GM23338 (cell line): Measurements from ENCODE around the gene CDKN1C.

Experiments used
- CREB1 ChIP-seq: fragments of 250-450 bp; sonication (Bioruptor Pico); IDR thresholded peaks from 2 replicates; pipeline ENCODE4 v1.5.0; 2020; ENCODE audit warnings: low read depth, mild to moderate bottlenecking, moderate library complexity
- EZH2 ChIP-seq: fragments of 200-600 bp; sonication (generic); IDR thresholded peaks from one replicate; pipeline ENCODE4 v1.8.0; 2017; ENCODE audit warnings: antibody characterized with exemption, mild to moderate bottlenecking, low read depth; ENCODE audit not compliant: unreplicated experiment
- EZH2phosphoT487 ChIP-seq: fragments of 200-600 bp; sonication (generic); IDR thresholded peaks from one replicate; pipeline ENCODE4 v1.8.1; 2018; ENCODE audit warnings: antibody characterized with exemption; ENCODE audit not compliant: unreplicated experiment
- JUNB ChIP-seq: IDR thresholded peaks from one replicate; pipeline ENCODE4 v1.6.1; 2016; ENCODE audit warnings: antibody characterized with exemption; ENCODE audit not compliant: unreplicated experiment
- POLR2AphosphoS5 ChIP-seq: IDR thresholded peaks from 2 replicates; pipeline ENCODE4 v1.6.1; 2016; ENCODE audit warnings: antibody characterized with exemption, low read depth
- ZNF114 ChIP-seq: fragments of 250-450 bp; sonication (Bioruptor Pico); IDR thresholded peaks from 2 replicates; pipeline ENCODE4 v1.5.0; 2020; ENCODE audit warnings: mild to moderate bottlenecking, moderate library complexity
- ZNF331 ChIP-seq: fragments of 250-450 bp; sonication (Bioruptor Pico); IDR thresholded peaks from 2 replicates; pipeline ENCODE4 v1.5.0; 2020; ENCODE audit warnings: low read depth, mild to moderate bottlenecking, moderate library complexity
- TF ChIP-seq, protein P1 (sequence below), 2 experiments: fragments of 200-600 bp in 1 of 2; sonication (generic) in 1 of 2; conservative IDR thresholded peaks; 2 replicates each; pipeline versions ENCODE4 v1.5.1 to v1.6.1; 2016 to 2017; ENCODE audit warnings: antibody characterized with exemption in 2 of 2, low read depth in 2 of 2, mild to moderate bottlenecking in 2 of 2, moderate library complexity in 1 of 2
- TF ChIP-seq, protein P2 (sequence below): IDR thresholded peaks from one replicate; pipeline ENCODE4 v1.6.1; 2018; ENCODE audit warnings: antibody characterized with exemption; ENCODE audit not compliant: unreplicated experiment
- TF ChIP-seq, protein P3 (sequence below): fragments of 250-450 bp; sonication (Bioruptor Pico); IDR thresholded peaks from 2 replicates; pipeline ENCODE4 v1.5.0; 2020; ENCODE audit warnings: mild to moderate bottlenecking, moderate library complexity
- TF ChIP-seq, protein P4 (sequence below): IDR thresholded peaks from 2 replicates; pipeline ENCODE4 v1.6.1; 2016; ENCODE audit warnings: antibody characterized with exemption

DNA sequence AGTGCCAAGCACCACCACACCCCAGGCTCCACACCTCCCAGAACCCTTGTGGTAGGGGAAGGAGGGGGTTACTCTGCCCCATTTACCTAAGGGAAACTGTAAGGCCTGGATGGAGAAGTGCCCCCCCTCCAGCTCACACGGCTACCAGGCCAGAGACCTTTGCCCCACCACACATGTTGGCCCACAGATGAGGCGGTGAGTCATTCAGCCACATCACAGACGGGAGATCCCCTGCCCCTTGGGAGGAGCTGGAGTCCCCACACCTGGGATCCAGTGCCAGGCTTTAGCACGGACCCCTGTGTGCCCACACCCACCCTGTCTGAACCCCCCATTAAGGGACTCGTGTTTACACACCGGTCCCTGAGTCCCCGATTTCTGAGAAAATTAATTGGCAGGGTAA, 24.9 kb downstream of the CDKN1C start:
- TF ChIP-seq, protein P1, sequence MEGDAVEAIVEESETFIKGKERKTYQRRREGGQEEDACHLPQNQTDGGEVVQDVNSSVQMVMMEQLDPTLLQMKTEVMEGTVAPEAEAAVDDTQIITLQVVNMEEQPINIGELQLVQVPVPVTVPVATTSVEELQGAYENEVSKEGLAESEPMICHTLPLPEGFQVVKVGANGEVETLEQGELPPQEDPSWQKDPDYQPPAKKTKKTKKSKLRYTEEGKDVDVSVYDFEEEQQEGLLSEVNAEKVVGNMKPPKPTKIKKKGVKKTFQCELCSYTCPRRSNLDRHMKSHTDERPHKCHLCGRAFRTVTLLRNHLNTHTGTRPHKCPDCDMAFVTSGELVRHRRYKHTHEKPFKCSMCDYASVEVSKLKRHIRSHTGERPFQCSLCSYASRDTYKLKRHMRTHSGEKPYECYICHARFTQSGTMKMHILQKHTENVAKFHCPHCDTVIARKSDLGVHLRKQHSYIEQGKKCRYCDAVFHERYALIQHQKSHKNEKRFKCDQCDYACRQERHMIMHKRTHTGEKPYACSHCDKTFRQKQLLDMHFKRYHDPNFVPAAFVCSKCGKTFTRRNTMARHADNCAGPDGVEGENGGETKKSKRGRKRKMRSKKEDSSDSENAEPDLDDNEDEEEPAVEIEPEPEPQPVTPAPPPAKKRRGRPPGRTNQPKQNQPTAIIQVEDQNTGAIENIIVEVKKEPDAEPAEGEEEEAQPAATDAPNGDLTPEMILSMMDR (conservative IDR thresholded peaks at IDR 0.05; ENCODE audit: low read depth in 2 of 2): no peak
- TF ChIP-seq JUNB (no peak), POLR2AphosphoS5 (no peak), EZH2 (no peak), ZNF331 (CRISPR knock-in tag) (no peak), EZH2phosphoT487 (no peak), CREB1 (CRISPR knock-in tag) (no peak), ZNF114 (CRISPR knock-in tag) (no peak)
- TF ChIP-seq, protein P2, sequence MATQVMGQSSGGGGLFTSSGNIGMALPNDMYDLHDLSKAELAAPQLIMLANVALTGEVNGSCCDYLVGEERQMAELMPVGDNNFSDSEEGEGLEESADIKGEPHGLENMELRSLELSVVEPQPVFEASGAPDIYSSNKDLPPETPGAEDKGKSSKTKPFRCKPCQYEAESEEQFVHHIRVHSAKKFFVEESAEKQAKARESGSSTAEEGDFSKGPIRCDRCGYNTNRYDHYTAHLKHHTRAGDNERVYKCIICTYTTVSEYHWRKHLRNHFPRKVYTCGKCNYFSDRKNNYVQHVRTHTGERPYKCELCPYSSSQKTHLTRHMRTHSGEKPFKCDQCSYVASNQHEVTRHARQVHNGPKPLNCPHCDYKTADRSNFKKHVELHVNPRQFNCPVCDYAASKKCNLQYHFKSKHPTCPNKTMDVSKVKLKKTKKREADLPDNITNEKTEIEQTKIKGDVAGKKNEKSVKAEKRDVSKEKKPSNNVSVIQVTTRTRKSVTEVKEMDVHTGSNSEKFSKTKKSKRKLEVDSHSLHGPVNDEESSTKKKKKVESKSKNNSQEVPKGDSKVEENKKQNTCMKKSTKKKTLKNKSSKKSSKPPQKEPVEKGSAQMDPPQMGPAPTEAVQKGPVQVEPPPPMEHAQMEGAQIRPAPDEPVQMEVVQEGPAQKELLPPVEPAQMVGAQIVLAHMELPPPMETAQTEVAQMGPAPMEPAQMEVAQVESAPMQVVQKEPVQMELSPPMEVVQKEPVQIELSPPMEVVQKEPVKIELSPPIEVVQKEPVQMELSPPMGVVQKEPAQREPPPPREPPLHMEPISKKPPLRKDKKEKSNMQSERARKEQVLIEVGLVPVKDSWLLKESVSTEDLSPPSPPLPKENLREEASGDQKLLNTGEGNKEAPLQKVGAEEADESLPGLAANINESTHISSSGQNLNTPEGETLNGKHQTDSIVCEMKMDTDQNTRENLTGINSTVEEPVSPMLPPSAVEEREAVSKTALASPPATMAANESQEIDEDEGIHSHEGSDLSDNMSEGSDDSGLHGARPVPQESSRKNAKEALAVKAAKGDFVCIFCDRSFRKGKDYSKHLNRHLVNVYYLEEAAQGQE: no peak
- TF ChIP-seq, protein P3, sequence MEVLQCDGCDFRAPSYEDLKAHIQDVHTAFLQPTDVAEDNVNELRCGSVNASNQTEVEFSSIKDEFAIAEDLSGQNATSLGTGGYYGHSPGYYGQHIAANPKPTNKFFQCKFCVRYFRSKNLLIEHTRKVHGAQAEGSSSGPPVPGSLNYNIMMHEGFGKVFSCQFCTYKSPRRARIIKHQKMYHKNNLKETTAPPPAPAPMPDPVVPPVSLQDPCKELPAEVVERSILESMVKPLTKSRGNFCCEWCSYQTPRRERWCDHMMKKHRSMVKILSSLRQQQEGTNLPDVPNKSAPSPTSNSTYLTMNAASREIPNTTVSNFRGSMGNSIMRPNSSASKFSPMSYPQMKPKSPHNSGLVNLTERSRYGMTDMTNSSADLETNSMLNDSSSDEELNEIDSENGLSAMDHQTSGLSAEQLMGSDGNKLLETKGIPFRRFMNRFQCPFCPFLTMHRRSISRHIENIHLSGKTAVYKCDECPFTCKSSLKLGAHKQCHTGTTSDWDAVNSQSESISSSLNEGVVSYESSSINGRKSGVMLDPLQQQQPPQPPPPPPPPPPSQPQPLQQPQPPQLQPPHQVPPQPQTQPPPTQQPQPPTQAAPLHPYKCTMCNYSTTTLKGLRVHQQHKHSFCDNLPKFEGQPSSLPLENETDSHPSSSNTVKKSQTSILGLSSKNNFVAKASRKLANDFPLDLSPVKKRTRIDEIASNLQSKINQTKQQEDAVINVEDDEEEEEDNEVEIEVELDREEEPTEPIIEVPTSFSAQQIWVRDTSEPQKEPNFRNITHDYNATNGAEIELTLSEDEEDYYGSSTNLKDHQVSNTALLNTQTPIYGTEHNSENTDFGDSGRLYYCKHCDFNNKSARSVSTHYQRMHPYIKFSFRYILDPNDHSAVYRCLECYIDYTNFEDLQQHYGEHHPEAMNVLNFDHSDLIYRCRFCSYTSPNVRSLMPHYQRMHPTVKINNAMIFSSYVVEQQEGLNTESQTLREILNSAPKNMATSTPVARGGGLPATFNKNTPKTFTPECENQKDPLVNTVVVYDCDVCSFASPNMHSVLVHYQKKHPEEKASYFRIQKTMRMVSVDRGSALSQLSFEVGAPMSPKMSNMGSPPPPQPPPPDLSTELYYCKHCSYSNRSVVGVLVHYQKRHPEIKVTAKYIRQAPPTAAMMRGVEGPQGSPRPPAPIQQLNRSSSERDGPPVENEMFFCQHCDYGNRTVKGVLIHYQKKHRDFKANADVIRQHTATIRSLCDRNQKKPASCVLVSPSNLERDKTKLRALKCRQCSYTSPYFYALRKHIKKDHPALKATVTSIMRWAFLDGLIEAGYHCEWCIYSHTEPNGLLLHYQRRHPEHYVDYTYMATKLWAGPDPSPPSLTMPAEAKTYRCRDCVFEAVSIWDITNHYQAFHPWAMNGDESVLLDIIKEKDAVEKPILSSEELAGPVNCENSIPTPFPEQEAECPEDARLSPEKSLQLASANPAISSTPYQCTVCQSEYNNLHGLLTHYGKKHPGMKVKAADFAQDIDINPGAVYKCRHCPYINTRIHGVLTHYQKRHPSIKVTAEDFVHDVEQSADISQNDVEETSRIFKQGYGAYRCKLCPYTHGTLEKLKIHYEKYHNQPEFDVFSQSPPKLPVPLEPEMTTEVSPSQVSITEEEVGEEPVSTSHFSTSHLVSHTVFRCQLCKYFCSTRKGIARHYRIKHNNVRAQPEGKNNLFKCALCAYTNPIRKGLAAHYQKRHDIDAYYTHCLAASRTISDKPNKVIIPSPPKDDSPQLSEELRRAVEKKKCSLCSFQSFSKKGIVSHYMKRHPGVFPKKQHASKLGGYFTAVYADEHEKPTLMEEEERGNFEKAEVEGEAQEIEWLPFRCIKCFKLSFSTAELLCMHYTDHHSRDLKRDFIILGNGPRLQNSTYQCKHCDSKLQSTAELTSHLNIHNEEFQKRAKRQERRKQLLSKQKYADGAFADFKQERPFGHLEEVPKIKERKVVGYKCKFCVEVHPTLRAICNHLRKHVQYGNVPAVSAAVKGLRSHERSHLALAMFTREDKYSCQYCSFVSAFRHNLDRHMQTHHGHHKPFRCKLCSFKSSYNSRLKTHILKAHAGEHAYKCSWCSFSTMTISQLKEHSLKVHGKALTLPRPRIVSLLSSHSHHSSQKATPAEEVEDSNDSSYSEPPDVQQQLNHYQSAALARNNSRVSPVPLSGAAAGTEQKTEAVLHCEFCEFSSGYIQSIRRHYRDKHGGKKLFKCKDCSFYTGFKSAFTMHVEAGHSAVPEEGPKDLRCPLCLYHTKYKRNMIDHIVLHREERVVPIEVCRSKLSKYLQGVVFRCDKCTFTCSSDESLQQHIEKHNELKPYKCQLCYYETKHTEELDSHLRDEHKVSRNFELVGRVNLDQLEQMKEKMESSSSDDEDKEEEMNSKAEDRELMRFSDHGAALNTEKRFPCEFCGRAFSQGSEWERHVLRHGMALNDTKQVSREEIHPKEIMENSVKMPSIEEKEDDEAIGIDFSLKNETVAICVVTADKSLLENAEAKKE (CRISPR knock-in tag): no peak
- TF ChIP-seq, protein P4, sequence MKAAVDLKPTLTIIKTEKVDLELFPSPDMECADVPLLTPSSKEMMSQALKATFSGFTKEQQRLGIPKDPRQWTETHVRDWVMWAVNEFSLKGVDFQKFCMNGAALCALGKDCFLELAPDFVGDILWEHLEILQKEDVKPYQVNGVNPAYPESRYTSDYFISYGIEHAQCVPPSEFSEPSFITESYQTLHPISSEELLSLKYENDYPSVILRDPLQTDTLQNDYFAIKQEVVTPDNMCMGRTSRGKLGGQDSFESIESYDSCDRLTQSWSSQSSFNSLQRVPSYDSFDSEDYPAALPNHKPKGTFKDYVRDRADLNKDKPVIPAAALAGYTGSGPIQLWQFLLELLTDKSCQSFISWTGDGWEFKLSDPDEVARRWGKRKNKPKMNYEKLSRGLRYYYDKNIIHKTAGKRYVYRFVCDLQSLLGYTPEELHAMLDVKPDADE: no peak
